ENCODE measurements around the gene FAAP20.

- TF ChIP-seq CTCF (IDR thresholded peaks at IDR 0.05) (no peak), EZH2 (IDR thresholded peaks at IDR 0.05) (no peak)
These were observed 14.0 kb downstream of the FAAP20 start for GRCh38 chr1:2180297-2181245.
